GM21367 (cell line): Measurements from ENCODE around the gene OSTN.
A peak's percentile ranks its signal among the peaks of the same experiment; 100 is the strongest.

Experiments
- ATAC-seq: cut with Tn5 transposase; IDR thresholded peaks from one replicate; pipeline ENCODE4 v1.9.1; 2021; ENCODE audit not compliant: unreplicated experiment

The OSTN gene

DNA sequence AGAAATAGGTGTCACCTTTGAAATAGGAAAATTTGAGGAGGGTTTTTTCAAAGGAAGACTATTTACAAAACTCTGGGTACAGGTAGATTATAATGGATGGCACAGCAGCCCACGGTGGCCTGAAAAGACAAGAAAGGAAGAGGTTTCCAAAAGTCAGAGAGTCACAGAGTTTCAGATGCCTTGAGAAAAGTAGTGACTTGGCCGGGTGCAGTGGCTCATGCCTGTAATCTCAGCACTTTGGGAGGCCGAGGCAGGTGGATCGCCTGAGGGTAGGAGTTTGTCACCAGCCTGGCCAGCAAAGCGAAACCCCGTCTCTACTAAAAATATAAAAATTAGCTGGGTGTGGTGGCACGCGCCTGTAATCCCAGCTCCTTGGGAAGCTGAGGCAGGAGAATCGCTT lies 35.2 kb downstream of the OSTN start:
- ATAC-seq = no peak

DNA sequence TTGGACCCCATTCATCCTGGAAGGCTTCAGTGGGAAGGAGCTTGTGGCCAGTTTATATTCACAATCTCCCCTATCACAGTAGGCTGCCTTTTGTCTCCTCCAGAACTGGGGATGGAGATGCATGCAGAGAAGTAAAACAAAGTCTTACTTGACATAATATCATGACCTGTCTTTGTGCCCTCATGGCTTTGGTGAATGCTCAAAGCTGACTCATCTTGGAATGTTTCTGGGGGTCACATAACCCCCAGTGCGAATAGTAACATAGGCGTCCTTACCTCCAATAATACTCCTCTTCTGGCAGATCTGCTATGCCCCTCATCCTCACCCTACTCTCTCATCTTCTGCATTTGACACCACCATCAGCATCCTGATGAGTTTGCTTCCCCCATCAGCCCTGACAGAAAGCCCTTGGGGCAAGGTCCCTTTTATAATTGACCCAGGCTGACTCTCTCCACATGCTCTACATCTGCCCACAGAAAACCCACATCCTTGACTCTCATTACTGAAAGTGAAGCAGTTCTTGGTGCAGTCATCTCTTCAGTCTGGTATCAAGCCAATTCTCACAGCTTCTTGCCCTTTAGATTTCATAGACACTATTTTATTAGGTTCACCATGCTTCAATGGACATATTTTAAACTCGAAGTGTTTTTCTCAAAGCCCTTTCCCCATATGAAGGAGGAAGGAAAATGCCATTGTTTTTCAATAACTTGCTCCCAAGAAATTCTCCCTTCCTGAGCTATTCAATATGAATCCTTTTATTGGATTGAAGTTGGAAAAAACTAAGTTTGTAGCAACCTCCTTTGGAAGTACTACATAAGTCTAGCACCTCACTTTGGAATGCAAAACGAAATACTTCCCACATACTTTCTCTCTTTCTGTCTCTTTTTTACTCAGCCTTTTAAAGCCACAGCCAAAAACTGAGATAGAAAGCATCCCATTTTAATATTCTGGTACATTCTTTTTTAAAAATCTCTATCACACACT lies 36.6 kb downstream of the OSTN start:
- ATAC-seq = peak; percentile 98

DNA sequence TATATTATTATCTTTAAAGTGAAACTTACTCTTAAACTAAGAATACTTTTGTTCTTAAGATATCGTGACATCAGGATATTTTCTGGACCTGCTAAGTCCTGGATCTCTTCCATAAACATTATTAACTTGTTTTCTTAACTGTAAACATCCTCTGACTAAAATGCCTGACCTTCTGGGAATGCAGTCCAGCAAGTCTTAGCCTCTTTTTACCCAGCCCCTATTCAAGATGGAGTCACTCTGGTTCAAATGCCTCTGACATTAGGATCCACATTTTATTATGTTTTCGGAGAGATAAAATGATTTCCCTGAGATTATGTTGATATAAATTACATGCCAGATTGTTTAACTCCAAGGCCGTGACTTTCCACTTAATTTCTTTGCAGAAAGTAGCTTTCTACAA lies 37.6 kb downstream of the OSTN start:
- no peak for ATAC-seq

DNA sequence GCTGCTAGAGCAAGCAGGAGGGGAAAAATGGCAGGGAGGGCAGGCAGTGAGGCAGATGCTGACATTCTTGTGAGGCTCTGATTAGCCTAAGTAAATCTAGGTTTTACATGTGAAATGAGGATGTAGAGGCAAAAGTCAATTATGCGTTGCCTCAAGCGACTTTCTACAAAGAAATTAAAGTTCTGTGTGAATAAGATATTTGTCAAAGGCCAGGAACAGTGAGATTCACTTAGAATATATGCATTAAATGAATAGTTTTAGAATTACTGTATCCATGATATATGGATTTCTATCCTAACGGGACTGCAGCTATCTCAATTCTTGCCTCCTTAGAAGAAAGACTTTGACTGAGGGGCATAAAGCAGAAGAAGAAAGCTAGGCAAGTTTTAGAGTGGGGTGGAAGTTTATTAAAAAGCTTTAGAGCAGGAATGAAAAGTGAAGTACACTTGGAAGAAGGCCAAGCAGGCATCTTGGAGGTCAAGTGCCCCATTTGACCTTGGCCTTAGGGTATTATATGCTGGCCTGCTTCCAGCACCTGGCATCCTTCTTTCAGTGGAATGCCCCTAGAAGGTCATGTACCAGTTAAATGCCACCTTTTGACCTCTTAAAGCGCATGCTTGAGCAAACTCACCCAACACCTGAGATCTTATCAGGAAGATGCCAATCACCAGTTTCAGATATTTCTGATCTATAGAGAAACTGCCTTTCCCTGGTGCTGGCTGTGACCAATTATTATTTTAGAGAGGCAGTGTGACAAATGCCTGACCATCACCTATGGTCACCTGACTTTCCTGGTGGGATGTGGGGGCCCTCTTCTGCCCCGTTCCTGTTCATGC lies 38.2 kb downstream of the OSTN start:
- ATAC-seq = no peak

DNA sequence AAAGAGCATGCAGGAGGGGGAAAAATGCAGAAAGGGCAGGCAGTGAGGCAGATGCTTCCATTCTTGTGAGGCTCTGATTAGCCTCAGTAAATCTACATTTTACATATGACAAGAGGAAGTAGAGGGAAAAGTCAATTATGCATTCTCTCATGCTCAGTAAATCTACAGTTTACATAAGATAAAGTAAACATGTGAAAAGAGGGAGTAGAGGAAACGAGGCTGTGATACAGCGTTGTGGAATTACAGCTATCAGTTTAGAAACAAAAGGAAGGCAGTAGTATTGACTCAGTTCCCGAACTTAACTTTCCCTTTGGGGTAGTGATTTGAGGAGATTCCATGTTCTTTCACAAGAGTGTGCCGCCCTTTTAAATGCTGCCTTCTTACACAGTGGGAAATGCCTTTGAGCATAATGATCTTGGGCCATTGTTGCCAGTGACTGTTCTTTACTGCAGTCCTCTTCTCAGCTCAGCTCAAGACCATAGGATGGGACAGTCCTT lies 39.3 kb downstream of the OSTN start:
- no peak for ATAC-seq

DNA sequence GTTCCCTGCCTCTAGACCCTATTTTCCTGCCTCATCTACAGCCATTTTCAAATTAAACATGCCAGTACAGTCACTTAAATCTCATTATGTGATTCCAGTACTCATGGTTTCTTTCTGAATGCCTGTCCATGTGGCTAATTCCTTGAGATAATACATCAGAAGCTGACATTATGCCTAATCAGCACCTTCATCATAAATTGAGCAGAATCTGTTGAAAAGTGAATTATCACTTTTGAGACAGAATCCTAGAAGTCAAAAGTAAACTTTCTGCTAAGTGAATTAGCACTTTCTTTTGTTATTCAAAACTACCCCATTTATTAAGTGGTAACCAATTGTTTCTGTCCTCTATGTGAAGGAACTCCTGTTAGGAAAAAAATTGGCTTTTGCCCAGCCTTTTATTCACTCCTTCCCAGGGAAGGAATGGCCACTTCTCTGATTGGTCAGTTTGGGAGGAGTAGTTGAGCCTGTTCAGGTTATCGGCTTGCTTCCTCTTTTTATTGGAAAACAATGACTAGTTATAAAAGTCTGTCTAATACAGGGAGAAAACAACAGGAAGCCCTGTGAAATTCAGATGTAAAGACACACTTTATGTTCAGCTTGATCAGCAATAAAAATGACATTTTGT lies 40.5 kb downstream of the OSTN start:
- ATAC-seq = no peak

DNA sequence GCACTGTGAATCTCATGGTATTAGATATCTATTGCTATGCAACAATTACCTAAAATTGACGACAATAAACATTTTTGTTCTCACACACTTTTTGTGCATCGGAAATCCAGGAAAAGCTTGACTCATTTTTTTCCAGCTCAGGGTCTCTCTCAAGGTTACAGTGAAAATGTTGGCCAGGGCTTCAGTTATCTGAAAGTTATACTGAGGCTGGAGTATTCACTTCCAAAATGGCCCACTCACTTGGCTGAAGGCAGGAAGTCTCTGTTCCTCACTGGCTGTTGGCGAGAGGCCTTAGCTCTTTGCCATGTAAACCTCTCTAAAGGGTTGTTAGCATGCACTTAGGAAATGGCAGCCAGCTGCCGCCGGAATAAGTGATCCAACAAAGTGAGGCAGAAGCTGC lies 41.4 kb downstream of the OSTN start:
- ATAC-seq = no peak

DNA sequence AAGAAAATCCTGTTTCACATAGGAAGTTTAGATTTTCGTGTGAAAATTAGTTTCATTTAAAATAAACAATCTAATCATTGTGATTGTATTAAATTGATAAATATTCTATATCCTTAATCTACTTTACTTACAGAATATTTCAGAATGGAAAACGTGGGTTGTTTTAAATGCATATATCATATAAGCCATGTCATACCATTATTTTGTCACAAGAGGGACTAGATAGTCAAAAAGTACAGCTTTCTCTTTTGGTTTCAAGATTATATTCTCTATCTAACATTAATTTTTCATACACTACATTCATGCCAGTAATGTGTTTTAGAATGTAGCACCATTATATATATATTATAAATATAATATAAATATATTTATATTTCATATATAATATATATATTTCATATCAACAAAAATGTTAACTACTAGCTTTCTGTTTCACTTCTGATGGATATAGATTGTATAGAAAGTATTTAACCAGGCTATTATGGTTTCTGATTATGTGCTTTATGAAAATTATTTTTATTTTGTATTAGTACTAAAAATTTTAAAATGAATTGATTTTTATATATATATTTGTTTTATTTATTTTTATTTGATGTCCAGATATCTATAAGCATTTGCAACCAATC lies 45.3 kb downstream of the OSTN start:
- no peak for ATAC-seq

DNA sequence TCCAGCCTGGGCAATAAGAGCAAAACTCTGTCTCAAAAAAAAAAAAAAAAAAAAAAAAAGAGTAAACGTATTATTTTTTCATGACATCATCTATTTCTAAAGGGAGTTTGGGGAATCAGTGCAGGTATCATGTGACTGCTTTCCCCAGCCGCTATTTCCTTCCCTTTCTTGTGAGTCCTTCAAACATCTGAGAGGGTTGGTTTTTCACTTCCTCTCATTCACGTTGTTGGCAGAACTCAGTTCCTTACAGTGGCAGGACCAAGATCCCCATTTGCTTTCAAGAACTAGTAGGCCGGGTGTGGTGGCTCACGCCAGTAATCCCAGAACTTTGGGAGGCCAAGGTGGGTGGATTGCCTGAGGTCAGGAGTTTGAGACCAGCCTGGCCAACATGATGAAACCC lies 47.0 kb downstream of the OSTN start:
- peak; percentile 78 for ATAC-seq

DNA sequence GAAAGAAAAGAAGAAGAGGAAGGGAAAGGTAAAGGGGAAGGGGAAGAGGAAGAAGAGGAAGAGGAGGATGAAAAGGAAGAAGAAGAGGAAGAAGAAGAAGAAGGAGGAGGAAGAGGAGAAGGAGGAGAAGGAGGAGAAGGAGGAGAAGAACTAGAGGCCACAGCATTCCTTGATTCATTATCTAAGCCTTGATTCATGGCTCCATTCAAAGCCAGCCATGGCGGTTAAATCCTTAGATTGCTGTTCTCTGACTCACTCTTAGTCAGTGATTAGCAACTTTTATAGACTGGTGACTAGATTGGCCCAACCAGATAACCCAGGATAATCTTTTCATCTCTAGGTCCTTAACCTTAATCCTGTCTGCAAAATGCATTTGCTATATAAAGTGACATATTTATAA lies 47.6 kb downstream of the OSTN start:
- ATAC-seq = no peak

DNA sequence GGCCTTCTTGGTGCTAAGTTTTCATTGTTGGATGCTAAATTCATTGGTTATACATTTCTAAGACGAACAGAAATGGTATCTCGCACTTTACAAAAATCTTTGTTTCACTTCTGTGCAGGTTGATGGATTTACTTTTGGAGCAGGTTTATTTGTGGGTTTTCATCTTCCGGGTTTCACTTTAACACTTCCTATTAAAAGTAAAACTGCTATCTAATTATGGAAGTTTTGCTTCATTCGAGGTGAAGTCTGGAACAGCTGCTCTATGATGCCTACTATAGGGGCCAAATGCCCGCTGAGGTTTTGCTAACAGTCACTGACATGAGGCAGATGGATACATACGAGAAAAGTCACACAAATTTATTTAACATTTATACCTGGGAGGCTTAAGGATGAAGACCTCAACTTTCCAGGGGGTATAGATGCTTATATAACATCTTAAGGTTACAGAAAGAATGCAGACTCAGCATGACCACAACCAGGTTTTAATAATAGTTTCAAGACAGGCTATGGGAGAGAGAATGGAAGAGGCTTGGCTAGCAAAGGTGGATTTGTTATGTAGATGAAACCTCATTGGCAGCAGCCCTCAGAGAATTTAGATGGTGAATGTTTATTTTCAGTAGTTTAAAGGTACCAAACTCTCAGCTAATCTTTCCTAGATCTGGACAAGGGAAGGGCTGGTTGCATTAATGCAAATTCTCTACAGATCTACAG lies 54.2 kb downstream of the OSTN start:
- peak; percentile 38 for ATAC-seq

DNA sequence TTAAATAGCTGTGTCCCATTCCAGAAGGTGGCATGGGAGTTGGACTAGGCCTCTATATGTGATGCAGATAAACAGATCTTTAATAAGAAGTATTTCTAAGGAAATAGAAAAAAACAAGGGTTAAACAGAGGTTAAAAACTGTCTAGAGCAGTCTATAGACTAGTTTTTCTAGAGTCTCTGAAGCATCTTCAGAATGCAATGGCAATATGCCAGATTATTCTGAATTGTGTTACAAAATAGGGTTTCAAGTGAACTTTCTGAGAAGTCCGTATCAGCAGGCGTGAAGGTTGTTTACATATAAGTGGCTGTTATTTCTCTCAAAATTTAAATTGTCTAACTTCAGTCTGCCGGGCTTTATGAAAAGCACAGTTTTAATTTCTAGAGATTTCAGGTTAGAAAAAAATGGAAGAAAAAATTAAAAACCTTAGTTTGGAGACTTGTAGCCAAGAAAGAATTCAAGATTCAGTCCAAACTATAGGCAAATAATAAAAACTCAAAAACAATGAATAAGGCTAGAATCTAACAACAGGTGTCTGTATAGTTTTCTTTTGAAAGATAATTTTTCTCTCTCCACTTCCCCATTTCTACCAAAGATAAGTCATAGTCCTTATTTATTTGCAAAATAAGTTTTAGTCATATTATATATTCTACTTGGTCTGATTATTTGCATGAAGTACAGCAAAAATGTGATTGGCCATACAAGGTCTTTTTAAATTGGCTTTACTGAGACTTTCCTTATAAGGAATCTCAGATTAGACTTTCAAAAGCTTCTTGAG lies 55.2 kb downstream of the OSTN start:
- ATAC-seq = no peak

DNA sequence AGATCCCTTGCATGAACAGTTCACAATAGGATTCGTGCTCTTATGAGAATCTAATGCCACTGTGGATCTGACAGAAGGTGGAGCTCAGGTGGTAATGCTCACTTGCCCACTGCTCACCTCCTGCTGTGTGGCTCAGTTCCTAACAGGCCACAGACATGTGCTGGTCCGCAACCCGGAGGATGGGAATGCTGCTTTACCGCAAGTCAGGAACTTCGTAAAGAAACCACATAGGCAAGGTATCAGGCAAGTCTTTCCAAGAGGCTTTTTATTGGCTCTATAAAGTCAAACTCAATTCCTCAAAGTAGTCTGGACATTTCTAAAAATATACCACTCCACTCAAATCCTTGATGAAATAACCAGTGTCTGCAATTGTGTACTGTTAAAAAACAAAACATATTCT lies 56.1 kb downstream of the OSTN start:
- no peak for ATAC-seq

DNA sequence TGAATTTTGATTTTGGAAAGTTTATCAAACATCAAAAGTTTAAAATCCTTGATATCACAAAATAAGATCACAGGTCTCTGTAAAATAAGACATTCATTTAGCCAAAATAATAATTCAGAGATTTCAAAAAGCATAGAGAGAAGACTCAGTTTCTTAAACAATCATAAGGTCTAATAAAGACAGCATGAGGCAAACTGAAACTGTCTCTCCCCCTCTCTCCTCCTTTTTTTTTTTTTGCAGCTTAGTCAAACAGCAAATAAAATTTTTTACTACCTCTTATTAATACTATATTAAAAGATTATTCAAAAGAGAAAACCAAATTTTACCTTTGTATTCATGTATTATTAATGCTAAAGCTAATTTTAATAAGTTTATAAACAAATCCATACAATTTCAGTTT lies 57.4 kb downstream of the OSTN start:
- ATAC-seq = no peak

DNA sequence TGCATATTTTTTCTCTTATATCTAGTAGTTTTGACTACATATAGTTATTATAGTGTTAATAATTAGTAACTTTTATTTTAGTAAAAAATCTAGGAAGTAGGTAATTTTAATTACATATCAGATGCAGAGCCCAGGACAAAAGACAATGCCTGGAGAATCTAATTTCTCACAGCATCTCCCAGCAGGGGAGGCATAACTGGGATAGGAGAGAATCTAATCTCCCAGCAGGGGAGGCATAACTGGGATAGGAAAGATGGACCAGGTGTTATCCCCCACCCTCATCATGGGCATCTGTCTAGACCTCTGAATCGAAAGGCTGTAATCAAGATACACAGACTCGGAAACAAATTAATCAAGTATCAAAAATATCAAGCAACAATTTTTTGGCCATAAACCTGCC lies 58.2 kb downstream of the OSTN start:
- ATAC-seq = no peak

DNA sequence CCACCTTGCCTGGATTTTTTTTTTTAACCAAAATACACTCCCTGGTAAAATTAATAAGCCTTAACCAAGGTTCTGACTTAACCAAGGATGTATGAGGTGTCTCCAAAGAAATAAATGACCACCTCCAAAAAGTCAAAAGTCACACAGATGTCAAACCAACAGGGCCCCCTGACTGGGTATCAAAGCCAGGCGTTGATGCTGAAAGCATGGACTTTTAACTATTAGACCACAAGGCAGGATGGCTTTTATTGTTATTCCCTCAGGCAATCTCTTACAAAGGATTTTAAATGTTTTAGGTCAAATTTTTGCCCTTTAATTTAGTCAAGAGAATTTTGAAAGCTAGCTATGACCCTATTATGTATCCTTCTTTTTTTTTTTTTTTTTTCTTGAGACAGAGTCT lies 60.4 kb downstream of the OSTN start:
- ATAC-seq = no peak

DNA sequence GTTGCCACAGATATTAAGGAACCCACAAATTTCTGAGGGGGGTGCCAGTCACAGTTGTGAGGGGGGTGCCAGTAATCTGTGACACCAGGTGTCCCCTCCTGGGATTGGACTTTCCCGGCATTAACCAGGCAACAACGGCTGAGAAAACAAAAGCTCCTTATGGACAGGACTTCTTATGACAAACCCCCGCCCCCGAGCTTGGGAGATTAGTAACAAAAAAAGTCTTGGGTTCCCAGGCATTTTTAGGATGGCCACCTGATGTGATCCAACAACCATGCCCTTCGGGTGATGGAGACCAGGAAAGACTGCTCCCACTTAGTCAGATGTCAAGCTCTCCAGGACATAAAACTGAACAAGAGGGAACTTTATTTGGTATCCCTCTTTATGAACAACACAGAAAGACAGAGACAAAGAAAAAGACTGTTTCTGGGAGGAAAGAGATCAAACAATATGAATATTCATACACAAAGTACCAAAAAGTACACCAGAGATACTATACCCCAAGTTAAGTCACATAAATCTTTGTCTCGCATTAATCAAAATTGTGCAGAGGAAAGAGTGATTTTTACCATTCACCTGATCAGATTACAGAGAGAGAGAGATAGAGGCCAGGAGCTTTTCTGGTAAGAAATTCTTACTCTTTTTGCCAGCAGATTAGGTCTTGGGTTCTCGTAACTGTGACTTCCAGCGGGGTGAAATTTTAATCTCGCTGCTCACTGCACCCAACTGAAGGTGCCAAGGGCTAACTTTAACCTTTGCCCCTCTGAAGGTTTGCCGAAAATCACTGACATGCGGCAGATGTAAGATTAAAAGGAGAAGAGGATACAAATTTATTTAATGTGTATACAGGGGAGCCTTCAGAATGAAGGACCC lies 61.6 kb downstream of the OSTN start:
- no peak for ATAC-seq

DNA sequence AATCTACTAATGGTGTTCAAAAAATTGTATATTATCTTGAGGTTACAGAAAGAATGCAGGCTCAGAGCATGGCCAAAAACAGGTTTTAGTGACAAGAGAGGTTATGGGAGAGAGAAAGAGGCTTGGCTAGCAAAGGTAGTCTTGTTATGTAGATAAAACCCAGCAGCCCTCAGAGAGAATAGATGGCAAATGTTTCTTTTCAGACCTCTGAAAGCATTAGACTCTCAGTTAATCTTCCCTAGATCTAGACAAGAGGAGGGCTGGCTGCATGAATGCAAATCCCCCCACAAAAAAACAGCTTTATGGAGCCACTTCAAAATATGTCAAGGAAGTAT lies 62.2 kb downstream of the OSTN start:
- ATAC-seq = no peak

DNA sequence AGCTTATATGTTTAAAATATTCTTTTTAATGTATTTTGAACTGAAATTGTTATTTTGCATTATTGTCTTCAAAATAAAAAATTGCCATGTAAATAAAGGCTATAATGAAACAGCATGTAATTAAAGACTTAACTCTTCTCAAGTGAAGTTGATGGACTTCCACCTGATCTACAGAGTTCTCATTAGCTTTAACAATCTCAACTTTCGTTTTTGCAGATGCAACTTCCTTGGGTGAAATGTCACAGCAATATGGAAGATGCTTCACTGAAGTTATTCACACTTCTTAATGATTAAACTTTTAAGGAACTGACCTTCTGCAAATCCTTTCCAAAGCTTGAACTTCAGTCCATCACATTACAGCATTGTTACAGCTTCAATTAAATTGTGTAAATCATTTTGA lies 63.6 kb downstream of the OSTN start:
- ATAC-seq = no peak
